Measurements from ENCODE around the gene CYP27B1. TPM values are rescaled to one million over a fixed set of nuclear protein-coding genes. Genes with fewer than 3 reads are reported as not detected.

The CYP27B1 gene
- total and polyA plus RNA-seq, 2 donors from 2014 or later: 3.5 to 33.4 TPM

DNA sequence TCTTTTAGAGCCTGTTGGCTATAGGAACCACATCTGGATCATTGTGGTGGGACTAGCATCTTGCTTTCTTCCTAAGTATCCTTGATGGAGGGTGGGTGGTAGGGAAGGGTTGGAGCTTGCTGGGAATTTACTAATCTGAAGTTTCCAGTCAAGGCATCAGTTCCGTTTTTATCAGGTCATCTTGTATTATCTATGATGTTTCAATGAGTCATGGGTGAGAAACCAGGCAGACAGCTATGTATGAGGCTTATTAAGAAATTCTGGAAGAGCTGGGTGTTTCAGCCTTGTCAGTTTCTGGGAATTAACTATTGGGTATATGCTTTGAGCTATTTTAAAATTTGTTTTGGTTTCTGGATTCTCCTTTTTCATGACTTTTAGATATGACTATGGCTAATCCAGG is 27.0 kb upstream of the CYP27B1 start:
- H3K27me3 ChIP-seq (ENCODE audit: control insufficient read depth, insufficient read depth, low read length): no peaks in the 10 kb centered on the region
- H3K9me3 ChIP-seq (ENCODE audit: control insufficient read depth in 2 of 3, insufficient read depth in 1 of 3, low read length in 3 of 3): no peaks in the 10 kb centered on the region
- H3K4me3 ChIP-seq (ENCODE audit: low read length in 3 of 3): no peak overlapping the region
- intact Hi-C loops (cut with DNase I): no loop called here
- H3K36me3 ChIP-seq (ENCODE audit: control insufficient read depth in 2 of 3, insufficient read depth in 3 of 3, low read length in 3 of 3): peaks cover 2 to 30% (median 15%) of the 10 kb centered on the region in 3 donors
- DNase-seq (no peak), FAIRE-seq (no peak)
- H3K27ac ChIP-seq (ENCODE audit: low read depth in 2 of 2, low read length in 2 of 2): no peak overlapping the region
- peaks cover 0 to 4% (median 0%) of the 10 kb centered on the region in 3 donors for H3K4me1 ChIP-seq (ENCODE audit: control insufficient read depth in 2 of 3, insufficient read depth in 2 of 3, low read depth in 1 of 3, low read length in 3 of 3)
- no peak overlapping the region for H3K9ac ChIP-seq (ENCODE audit: low read length in 3 of 3)
- TF ChIP-seq, protein P1, sequence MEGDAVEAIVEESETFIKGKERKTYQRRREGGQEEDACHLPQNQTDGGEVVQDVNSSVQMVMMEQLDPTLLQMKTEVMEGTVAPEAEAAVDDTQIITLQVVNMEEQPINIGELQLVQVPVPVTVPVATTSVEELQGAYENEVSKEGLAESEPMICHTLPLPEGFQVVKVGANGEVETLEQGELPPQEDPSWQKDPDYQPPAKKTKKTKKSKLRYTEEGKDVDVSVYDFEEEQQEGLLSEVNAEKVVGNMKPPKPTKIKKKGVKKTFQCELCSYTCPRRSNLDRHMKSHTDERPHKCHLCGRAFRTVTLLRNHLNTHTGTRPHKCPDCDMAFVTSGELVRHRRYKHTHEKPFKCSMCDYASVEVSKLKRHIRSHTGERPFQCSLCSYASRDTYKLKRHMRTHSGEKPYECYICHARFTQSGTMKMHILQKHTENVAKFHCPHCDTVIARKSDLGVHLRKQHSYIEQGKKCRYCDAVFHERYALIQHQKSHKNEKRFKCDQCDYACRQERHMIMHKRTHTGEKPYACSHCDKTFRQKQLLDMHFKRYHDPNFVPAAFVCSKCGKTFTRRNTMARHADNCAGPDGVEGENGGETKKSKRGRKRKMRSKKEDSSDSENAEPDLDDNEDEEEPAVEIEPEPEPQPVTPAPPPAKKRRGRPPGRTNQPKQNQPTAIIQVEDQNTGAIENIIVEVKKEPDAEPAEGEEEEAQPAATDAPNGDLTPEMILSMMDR (IDR thresholded peaks at IDR 0.05; ENCODE audit: borderline replicate concordance, extremely low read depth, insufficient read depth): no peak

DNA sequence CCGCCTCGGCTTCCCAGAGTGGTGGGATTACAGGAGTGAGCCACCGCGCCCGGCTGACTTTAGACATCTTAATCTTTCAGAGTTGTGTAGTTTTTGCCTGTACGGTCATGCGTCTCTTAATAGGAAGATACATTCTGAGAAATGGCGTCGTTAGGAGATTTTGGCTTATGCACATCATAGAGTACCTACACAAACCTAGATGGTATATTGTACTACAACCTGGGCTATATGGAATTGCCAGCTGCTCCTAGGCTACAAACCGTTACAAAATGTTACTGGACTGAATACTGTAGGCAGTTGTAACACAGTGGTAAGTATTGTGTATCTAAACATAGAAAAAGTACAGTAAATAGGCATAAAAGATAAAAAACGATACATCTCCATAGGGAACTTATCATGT is 17.0 kb upstream of the CYP27B1 start:
- no peak for FAIRE-seq
- intact Hi-C loops (cut with DNase I): no loop called here
- Histone ChIP-seq H3K36me3 (ENCODE audit: control insufficient read depth in 2 of 3, insufficient read depth in 3 of 3, low read length in 3 of 3) (peaks cover 5 to 19% (median 17%) of the 10 kb centered on the region in 3 donors), H3K27ac (ENCODE audit: low read depth in 2 of 2, low read length in 2 of 2) (no peak overlapping the region), H3K4me1 (ENCODE audit: control insufficient read depth in 2 of 3, insufficient read depth in 2 of 3, low read depth in 1 of 3, low read length in 3 of 3) (peaks cover 0 to 33% (median 27%) of the 10 kb centered on the region in 3 donors), H3K9me3 (ENCODE audit: control insufficient read depth in 2 of 3, insufficient read depth in 1 of 3, low read length in 3 of 3) (no peaks in the 10 kb centered on the region), H3K9ac (ENCODE audit: low read length in 3 of 3) (peak overlapping the region in 1 of 3 donors; percentile 8), H3K27me3 (ENCODE audit: control insufficient read depth, insufficient read depth, low read length) (no peaks in the 10 kb centered on the region), H3K4me3 (ENCODE audit: low read length in 3 of 3) (no peak overlapping the region)
- no peak for DNase-seq
- TF ChIP-seq, protein P1 (IDR thresholded peaks at IDR 0.05; ENCODE audit: borderline replicate concordance, extremely low read depth, insufficient read depth): no peak

DNA sequence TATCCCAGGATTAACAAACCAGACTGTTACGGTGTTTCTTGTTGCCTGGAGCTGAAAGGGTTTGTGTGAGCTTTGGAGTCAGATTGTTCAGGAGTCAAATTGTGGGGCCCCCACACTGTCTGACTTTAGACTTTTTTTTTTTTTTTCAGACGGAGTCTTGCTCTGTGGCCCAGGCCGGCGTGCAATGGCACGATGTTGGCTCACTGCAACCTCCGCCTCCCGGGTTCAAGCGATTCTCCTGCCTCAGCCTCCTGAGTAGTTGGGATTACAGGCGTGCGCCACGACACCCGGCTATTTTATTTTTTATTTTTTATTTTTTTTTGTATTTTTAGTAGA is 16.6 kb upstream of the CYP27B1 start:
- no peaks in the 10 kb centered on the region for H3K9me3 ChIP-seq (ENCODE audit: control insufficient read depth in 2 of 3, insufficient read depth in 1 of 3, low read length in 3 of 3)
- H3K36me3 ChIP-seq (ENCODE audit: control insufficient read depth in 2 of 3, insufficient read depth in 3 of 3, low read length in 3 of 3): peaks cover 5 to 16% (median 16%) of the 10 kb centered on the region in 3 donors
- DNase-seq: no peak
- H3K9ac ChIP-seq (ENCODE audit: low read length in 3 of 3): peak overlapping the region; percentile 12 to 99 (median 92)
- peaks cover 0 to 33% (median 27%) of the 10 kb centered on the region in 3 donors for H3K4me1 ChIP-seq (ENCODE audit: control insufficient read depth in 2 of 3, insufficient read depth in 2 of 3, low read depth in 1 of 3, low read length in 3 of 3)
- H3K27ac ChIP-seq (ENCODE audit: low read depth in 2 of 2, low read length in 2 of 2): no peak overlapping the region
- intact Hi-C loops (cut with DNase I): no loop called here
- no peak for FAIRE-seq
- no peaks in the 10 kb centered on the region for H3K27me3 ChIP-seq (ENCODE audit: control insufficient read depth, insufficient read depth, low read length)
- TF ChIP-seq, protein P1 (IDR thresholded peaks at IDR 0.05; ENCODE audit: borderline replicate concordance, extremely low read depth, insufficient read depth): no peak
- peak overlapping the region; percentile 86 to 99 (median 99) for H3K4me3 ChIP-seq (ENCODE audit: low read length in 3 of 3)

Measured in kidney (tissue), 14 donors.